GM21360 (cell line): ENCODE results near the gene NLRP9.

Experiments used
- ATAC-seq: cut with Tn5 transposase; IDR thresholded peaks from one replicate; pipeline ENCODE4 v1.9.1; 2021; ENCODE audit warnings: mild to moderate bottlenecking, moderate library complexity; ENCODE audit not compliant: unreplicated experiment

Gene NLRP9

DNA sequence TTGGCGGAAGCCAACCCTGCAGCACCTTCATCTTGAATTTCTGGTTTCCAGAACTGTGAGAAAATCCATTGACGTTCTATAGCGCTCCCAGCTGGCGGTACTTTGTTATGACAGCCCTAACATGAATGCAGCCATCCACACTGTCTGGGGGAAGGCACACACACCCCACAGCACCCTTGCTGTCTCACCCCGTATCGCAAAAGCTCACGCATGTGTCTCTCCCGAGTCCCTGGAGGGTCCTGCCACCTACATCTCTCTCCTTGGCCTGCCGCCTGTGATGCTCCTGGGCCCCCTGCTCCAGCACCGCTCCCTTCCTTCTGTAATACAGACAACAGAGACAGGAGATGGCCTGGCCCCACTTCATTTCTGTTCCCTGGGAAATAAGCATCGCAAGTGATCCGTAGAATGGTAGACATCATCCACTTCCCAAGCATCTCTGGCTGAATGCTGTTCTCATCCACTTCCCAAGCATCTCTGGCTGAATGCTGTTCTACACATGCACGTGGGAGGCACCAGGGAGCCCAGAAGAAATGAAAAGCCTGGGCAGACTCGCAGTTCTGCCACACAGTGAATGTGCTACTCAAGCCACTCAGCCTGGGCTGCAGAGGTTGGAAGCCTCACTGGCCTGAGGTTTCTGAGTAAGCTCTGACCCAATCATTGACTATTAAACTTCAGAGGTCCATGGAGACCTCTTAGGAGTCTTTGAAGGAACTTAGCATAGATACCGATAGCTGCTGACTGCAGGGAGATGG, 33.5 kb downstream of the NLRP9 start:
- no peak for ATAC-seq

DNA sequence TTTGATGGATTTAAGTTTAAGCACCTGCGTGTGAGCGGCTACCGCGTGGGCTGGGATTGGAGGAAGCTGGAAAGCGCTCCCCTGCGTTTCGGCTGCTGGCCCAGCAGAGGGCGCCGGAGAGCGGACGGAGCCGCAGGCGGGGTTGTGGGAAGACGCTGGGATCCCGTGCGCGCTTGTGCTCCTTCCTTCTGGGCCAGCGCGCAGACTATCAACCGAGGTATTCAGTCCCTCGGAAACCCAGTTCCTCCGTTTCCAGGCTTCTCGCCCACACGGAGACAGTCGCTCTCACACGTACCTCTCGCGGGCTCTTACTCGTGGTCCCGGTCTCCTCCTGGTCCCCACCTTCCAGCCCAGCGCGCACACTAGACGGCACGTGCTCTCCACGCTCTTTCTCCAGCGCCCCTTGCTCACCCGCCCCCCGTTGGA, 34.4 kb downstream of the NLRP9 start:
- ATAC-seq: no peak

DNA sequence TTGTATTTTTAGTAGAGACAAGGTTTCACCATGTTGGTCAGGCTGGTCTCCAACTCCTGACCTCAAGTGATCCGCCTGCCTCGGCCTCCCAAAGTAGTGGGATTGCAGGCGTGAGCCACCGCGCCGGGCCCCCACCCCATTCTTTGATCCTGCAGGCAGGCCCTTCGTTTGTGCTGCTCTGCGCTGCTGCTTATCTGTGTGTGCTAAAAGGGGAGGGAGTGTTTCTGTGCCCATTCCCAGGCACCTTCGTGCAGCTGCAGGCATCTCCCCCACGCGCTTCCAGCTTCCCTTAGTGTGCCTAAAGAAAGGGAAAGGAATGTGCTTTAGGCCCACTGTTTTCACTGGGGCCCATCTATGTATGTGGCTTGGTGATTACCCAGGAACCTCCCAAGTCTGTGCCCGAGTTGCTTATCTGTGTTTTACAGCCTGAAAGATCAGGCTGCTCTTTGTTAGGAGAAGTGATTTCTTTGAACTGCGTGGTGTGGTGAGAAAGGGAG, 36.0 kb downstream of the NLRP9 start:
- ATAC-seq: no peak

DNA sequence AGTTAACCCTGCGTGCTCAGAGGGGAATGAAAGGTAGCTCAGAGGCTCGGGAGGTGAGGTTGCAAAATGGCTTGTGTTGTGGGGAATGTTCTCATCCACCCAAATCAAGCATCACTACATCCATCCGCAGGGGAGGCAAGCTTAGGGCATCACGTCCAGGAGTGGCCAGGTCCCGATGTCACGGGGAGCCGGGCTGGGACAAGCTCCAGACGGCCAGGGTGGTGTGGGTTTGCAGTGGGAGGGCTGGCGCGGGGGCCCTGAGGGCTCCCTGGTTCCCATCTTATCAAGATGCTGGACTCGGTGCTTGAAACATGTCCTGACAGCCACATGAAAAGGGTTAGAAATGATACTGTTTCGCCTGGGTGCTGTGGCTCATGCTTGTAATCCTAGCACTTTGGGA, 37.4 kb downstream of the NLRP9 start:
- ATAC-seq: no peak

DNA sequence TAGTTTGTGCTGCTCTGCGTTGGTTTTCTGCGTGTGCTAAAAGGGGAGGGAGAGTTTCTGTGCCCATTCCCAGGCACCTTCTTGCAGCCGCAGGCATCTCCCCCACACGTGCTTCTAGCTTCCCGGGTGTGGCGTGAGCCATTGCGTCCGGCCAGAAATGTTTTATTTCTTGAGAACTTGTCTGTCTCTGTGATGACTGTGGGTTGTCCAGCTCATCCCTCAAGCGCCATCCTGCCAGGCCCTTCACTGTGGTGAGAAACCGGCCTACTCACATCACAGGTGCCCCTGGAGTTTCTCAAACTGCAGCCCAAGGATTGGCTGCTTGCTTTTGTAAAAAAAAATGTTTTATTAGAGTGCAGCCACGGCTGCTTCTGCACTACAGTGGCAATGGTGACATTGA, 39.0 kb downstream of the NLRP9 start:
- ATAC-seq: no peak

DNA sequence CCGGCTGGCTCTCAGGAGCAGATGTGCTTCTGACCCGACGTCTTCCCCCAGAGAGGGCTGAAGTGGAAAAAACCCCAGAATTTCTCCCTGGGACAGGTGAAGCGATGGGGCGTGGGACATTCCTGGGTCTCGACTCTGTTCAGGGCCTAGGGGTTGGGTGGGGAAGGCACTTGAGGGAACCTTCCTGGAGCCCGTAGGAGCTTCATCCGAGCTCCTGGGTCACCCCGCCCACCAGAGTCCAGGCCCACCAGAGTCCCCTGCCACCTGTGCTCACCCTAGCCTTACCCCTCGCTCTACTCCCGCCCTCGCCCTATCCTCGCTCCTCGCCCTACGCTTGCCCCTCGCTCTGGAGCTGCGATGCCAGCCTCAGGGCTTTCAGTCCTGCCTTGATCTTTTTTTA, 39.9 kb downstream of the NLRP9 start:
- no peak for ATAC-seq

DNA sequence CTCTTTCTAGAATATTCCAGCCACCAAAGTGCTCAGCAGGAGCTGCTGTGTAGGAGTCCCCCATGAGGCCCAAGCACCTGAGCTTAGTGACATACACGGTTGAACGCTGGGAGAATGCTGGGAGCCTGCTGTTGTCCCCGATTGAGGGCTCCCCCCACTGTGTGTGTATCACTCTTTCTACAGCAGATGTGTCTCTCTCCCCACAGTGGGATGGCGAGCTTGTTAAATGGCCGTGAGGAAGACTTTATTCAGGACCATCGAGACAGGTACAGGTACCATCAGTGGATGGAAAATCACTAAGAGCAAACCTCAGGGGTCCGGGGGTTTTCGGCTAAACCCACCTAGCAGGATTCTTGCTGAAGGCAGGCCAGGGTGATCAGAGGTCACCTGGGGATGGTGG, 40.5 kb downstream of the NLRP9 start:
- ATAC-seq: no peak

DNA sequence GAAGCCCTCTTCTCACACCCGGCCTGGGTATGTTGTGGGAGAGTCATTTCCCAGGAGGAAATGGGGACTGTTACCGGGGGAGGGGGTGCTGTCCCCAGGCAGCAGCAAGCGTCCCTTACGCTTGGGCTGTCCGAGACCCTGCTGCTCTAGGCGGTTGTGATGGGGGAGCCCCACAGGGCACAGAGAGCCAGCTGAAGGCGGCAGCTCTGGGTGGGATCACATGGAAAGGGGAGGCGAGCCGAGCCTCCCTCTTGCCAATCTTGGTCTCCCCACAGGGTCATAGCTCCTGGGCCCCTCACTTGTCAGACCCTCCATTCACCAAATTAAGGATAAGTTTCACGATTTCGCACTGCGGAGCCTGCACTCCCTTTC, 41.1 kb downstream of the NLRP9 start:
- no peak for ATAC-seq

DNA sequence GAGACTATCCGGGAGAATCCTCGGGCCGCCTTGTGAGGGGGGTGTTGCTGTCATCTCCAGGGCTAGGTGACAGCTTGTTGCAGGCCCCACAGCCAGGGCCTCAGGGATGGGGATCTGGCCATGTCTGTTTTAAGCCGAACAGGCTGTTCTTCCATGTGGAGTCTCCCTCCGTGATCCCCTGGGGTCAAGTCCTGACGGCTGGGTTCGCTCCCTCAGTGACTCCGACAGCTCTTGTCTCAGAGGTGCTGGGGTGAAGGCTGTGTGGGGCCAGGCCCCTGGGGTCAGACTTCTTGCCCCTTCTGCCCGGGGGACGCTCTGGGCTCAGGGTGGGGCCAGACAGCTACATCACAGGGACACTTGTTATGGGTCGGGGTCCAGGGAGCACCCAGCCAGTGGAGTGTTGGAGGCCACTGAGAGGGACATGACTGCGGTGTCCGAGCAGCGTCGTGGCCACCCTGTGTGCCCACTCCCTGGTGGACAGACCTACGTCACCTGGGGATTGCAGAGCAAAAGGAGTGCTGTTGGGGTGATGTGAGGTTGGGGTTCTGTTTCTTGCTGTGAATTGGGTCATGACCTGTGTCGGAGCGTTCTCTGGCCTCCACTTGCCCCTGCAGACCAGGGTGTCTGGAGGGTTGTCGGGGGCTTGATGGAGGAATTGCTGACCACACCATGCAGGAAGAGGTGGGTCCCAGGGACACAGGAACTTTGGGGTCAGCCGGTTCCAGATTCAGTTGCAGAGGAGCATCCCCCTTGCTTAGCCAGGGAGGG, 41.7 kb downstream of the NLRP9 start:
- ATAC-seq: no peak

DNA sequence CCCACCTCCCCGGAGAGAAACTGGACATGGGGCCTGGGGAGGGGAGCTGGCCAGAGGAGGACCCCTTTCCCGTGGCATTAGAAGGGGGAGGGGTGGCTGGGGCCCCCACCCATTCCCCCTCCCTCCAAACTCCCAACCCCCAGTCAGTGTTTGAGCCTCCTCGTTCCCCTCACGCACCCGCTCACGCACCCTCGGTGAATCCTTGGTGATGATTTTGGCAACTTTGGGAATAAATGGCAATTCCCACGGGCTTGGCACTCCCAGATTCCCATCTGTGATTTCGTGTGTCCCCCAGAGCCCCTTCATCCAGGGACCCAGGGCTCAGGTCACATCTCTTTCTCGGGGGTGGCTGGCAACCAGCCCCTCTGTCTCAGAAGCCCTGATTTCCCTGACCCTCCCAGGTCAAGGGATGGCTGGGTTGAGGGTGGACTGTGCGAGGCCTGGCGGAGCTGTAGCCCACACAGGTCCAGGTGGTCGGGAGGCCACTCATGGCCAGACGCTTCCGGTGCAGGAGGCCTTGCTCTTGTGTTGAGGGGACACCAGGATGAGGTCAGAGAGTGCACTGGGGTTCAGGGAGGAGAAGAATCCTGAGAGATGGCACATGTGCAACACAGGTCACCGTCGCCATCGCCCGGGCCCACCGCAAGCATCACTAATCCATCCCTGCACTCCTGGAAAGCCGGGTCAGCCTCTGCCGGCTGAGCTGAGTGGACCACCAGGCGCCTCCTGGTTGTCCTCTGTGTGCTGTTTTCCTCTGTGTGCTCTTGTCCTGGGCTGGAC, 42.5 kb downstream of the NLRP9 start:
- ATAC-seq: no peak

DNA sequence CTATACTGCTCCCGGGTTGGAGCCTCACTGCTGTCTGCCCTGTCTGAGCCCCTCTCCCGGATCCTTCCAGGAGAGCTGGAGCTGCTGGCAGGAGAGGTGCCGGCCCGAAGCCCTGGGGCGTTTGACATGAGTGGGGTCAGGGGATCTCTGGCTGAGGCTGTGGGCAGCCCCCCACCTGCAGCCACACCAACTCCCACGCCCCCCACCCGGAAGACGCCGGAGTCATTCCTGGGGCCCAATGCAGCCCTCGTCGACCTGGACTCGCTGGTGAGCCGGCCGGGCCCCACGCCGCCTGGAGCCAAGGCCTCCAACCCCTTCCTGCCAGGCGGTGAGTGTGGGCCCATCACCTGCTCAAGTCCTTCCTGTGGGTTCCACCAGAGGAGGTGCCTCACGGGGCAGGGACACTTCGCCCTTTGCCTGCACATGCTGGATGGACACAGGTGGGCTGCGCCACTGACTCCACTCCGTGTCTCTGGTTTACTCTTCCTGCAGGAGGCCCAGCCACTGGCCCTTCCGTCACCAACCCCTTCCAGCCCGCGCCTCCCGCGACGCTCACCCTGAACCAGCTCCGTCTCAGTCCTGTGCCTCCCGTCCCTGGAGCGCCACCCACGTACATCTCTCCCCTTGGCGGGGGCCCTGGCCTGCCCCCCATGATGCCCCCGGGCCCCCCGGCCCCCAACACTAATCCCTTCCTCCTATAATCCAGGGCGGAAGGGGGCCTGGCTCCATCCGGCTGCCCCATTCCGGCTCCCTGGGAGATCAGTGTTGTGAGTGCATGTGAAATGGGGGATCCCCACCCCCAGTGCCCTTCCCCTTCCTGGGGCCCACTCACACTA, 43.3 kb downstream of the NLRP9 start:
- no peak for ATAC-seq

DNA sequence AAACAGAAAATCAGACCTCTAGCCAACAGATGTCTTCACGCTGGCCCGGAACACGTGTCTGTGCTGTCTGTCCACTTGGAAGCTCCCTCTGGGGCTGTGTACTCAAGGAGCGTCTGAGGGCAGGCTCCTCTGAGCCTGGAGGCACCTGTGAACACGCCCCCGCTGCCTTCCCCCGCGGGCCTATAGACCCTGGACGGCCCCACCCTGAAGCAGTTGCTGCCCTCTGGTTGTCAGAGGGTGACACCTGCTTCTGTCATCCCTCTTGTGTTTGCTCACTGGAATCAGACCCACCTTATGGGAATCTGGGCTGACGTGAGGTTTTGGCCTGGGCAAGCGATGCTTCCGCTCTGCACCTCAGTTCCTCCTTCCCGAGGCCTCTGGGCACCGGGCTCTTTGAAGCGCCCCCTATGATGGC, 44.0 kb downstream of the NLRP9 start:
- ATAC-seq: no peak

DNA sequence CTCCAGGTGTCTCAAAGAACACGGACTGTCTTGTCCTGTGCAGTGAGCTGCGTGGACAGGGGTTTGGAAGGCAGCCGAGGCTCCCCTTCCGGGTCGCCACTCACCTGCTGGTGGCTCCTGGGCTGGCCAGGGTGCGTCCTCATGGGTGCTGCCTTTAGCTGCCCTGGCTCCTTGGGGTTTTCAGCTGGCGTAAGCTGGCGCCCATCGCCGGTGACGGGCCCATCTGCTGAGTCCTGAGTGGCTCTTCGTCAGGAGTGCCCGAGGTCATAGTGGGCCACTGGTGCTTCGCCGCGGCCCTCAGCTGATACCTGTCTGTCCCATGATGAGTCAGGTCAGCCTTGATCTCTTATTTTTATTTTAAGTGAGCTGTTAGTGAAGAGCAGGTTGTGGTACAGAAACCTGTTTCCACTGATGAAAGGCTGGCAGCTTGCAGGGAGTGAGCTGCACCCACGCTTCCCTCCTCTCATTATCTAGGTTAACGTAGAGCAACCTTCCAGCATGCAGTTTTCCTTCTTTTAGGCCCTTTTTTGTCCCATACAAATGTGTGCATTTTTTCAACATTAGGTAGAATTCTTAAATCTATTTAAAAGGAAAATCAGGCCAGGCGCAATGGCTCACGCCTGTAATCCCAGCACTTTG, 44.7 kb downstream of the NLRP9 start:
- no peak for ATAC-seq

DNA sequence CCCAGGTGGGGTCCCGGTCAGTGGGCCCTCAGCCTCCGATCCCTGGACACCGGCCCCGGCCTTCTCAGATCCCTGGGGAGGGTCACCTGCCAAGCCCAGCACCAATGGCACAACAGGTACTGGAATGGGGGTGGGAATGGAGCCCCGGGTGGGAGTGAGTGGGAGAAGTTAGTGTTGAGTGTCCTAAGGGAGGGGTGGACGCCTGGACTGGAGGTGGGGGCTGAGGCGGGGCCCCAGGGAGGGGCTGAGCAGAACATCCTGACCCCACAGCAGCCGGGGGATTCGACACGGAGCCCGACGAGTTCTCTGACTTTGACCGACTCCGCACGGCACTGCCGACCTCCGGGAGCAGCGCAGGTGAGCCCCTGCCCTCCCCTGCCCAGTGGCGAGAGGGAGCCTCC, 45.5 kb downstream of the NLRP9 start:
- ATAC-seq: no peak

DNA sequence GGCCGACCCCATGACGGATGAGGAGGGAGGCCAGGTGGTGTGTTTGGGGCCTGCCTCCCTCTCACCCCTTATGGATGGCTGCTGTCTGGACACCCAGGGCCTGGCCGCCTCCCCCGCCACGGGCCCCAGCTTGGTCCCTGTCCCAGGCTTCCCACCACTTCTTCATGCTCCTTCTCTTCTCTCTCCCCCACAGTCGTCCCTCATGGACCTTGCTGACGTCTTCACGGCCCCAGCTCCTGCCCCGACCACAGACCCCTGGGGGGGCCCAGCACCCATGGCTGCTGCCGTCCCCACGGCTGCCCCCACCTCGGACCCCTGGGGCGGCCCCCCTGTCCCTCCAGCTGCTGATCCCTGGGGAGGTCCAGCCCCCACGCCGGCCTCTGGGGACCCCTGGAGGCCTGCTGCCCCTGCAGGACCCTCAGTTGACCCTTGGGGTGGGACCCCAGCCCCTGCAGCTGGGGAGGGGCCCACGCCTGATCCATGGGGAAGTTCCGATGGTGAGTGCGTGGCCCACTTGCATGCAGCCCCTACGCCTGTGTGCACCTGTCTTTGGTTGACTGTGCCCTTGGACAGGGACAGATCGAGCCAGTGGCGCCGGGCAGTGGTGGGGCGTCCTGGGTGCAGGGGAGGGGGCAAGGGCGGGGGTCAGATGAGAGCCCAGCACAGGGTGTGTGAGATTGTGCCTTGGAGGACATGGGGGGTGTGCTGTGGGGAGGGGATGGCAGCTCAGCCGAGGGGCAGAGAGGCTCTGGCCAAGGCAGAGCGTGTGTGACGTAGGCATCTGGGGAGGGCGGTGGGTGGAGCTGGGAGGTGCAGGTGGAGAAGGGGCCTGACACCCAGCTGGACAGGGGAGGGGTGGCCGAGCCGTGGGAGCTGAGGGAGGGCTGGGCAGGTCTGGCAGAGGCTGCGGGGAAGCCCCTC, 46.4 kb downstream of the NLRP9 start:
- no peak for ATAC-seq

DNA sequence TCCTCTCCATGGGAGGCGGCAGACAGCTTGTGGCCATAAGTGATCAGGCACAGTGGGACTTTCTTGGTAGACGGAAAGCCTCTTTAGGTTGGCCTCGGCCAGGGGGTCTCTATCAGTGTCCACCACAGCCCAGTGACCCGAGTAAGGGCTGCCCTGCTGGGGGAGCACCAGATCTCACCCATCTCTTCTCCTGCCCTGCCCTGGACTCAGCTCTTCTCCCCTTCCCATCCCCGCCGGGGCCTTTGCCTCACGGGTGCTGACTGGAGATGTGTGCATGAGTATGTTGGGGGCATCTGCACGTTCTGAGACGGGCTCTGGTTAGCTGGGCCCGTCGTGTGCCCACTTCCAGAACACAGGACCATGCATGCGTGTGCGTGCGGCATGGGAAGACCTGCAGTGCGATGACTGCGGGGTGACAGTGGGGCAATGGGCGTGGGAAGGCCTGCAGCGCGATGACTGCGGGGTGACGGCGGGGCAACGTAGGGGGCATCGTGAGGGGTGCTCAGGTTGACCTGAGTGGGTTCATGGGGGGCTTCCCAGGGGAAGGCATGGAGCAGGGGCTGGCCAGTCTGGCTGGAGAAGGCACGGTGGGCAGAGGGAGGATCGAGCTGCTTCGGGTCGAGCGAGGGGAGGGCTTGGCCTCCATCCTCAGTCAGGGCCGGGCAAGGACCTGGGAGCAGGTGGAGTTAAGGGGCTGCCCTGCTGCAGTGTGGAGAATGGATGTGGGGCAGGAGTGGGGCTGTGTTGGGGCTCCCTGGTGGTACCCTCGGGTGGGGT, 47.2 kb downstream of the NLRP9 start:
- no peak for ATAC-seq

DNA sequence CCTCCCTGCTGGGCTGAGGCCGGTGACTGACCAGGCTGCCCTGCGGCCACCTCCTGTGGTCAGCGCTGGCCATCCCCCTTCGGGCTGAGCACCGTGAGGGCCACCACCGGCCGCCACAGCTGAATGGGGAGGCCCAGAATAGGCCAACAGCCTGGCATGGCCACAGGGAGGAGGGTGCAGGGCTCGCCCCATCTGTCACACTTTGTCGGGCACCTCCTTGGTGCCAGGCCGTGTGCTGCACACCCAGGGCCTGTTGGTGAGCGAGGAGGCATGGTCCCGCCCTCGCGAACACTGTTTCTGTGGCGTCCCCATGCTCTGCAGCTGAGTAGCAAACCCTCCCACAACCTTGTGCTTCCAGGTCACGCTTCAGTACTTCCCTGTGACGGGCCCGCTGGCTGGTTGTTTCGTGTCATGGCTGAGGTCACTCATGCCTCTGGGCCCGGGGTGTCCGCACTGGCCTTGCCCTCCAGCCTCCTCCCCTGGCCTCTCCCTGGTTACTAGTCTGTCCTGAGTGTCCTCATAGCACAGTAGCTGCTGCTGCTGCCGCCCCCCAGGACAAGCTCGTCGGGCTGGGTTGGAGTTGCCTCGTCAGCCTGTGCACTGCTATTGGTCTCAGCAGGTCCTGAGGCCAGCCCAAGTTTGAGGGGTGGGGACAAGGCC, 48.0 kb downstream of the NLRP9 start:
- ATAC-seq: no peak
